Umbilical cord (tissue), 2 donors: ENCODE data around the gene LRRC28. TPM values are rescaled to one million over a fixed set of nuclear protein-coding genes. Genes with fewer than 3 reads are reported as not detected.

ENCODE experiments used
- DNase-seq: peaks from one replicate; pipeline ENCODE4 v3.0.0-alpha.2; 2015; ENCODE audit warnings: low spot score
- total RNA-seq: library from RNA; depleted of rRNA; stranded (reverse); fragments of >200 nt; gene quantifications from one replicate; pipeline ENCODE4 v1.2.3, GENCODE V29; 2014; ENCODE audit warnings: low replicate concordance; ENCODE audit not compliant: insufficient read depth

The LRRC28 gene
- total RNA-seq, 1 donor from 2014 or later: 41.7 TPM

DNA sequence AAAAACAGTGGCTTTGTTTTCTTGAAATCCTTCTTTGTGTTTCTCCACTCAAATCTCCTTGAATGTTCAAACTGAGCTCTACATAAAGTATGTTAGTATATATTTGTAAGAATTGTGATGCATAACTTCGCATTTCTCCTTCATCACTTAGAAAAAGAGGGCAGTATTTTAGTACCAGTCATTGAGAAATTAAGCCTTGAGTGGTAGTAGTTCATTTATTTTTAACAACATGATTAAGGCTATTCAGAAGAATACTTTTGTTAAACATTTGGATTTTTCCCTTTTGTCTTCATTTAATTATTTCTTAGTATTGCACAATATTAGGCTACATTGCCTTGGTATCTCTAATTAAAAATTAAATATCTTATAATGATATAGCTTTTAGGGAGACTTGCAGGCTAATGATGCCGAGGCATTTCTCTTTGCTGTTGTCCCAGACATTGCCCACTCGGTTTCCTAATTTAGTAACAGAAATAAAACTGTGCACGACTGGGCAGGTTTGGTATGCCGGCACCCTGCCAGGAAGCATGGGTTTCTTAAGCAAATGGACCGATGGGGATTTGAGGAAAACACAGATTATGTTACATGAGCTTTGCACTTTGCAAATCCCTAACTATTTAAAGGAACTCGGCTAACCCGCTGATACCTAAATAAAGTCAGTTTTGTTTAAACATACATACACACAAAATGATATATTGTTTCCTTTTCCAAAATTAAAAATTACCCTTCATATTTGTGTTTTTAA, 54.7 kb downstream of the LRRC28 start:
- peak; percentile 74 for DNase-seq

DNA sequence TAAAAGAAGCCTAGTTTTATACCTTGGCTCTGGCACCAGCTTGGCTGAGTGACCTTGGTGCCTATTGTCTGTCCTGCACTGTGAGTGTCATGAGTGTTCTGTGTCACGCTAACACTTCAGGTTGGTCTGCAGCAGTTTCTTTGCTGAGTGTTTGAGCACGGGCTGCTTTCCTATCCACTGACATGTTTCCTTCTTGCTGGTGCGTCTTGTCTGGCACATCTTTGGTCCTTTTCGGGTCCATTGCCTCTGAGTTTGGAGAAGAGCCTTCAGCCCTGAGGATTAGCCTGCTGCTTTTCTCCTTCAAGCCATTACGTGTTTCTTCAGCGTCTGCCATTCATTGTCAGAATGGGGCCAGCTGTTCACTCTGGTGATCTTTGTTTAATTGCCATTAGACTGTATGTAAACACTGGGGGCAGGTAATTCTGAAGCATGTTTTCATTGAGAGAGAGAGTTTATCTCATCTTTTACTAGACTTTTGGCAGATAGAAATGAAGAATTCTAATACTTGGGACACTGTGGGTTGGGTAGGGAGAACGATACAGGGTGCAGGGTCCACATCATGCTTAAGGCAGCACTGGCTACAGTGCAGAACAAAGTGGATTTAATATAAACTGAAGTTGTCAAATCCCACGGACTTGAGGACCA, 55.5 kb downstream of the LRRC28 start:
- no peak for DNase-seq

DNA sequence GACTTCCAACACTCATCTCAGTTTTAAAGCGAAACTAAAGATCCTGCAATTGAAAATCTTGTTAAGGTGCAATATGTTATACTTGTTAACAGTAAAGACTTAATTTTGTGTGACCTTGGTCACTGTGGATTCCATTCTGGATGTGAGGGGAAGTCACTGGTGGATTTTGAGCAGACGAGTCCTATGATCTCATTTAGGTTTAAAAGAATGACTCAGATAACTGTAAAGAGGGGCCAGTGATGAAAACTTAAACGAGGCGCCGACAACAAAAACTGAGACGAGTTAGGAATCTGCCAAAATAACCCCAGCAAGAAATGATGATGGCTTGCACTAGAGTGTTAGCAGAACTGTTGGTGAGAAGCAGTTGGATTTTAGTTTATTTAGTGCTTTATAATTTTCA, 56.5 kb downstream of the LRRC28 start:
- DNase-seq: peak; percentile 24

DNA sequence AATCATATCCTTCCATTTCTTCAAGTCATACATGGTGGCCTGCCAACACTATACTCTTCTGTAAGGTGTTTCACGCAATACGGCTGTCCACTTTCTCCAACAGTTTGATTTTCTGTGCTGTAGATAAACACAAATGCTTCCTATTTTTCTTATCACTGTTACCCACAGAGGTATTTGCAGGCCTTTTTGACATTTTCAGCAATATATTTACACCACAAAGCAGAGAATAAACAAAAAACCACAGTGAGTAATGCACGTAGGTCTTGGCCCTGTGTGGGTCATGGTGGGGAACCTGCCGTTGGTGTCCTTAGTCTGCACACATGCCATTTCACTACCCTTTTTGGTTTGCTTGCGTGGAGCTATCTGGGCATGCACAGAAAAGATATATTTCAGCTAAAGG, 59.5 kb downstream of the LRRC28 start:
- no peak for DNase-seq

DNA sequence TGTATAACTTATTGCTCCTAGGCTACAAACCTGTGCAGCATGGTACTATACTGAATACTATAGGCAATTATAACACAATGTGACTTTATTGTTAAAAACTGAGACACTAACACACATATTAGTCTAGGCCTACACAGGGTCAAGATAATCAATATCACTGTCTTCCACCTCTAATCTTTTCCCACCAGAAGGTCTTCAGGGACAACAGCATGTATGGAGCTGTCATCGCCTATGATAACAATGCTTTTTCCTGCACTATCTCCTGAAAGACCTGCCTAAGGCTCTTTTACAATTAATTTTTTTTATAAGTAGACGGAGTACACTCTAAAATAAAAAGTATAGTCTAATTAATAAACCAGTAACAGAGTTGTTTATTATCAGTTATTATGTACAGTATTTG, 60.9 kb downstream of the LRRC28 start:
- DNase-seq: no peak

DNA sequence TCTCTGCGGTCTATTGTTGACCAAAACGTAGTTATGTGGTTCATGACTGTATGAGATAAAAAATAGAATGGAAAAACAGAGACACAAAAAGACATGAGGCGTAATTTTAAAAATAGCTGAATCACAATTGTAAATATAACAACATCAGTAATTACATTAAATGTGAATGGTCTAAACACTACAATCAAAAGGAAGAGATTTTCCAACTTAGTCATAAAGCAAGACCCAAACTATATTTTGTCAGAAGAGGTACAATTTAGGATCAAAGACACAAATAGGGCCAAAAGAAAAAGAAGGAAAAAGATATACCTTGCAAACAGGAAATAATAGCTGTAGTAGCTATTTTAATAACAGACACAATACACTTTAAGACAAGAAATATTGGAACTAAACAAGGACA, 61.5 kb downstream of the LRRC28 start:
- DNase-seq: no peak

DNA sequence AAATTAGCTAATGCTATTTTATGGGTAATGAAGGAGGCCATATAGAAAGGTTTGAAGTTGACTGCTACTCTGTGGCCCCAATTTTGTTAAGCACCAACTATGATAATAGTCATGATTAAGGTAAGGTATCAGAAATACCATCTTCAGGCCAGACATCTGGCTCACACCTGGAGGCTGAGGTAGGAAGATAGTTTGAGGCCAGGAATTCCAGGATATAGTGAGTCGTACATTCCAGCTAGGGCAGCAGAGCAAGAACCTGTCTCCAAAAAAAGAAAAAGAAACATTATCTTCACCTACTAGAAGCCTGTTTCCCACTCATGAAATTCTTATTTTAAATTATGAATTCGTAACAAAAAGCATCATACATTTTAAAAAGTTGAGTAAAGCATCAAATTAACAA, 64.4 kb downstream of the LRRC28 start:
- no peak for DNase-seq

DNA sequence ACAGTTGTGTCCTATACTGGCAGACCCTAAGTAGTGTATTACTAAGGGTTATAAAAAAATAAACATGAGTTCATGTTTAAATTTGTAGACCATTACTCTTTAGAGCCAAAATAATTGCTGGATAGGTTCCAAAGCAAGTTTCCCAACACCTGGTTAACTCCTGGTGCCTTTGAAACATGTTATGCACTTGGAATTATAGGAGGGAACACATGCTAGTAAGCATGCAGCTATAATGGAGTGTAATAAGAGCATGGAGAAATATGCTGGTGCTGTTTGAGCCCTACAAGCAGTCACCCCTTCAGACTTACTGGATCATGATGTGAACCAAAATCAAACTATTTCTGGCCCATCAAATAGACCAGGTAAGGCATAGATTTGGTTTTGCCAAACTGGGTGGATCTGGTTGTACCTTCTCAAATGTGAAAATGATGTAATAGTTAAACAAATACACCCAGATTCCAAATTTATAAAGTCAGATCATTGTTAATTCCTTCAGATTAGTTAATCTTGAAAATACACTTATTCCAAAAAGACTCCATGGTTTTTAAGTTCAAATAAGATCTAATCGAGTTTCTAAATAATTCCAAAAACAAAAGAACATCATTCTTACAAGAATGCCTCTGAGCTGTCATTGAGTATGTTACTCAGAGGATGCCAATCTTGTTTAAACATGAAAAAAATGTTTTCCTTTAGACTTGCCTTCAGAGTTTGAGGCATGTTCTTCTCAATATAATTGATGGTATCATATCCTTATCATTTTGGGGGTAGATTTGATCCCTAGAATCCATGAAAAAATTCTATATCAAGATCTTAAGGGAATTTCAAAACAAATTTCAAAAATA, 69.3 kb downstream of the LRRC28 start:
- DNase-seq: no peak

DNA sequence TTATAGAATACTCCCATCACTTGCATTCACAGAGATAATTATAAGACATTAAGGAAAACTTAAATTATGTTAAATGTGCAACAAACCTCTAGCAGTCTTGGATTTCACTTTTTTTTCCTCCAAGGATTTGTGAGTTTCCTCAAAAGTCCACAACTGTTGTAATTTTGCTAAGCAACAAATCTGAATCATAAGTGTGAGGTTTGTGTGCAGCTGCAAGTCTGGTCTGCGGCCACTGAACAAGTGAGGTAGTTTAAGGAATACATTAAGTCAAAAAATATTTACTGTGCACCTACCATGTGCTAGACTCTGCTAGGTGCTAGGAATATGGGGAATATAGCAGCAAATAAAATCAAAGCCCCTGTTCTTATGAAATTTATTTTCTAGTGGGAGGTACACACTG, 70.2 kb downstream of the LRRC28 start:
- no peak for DNase-seq

DNA sequence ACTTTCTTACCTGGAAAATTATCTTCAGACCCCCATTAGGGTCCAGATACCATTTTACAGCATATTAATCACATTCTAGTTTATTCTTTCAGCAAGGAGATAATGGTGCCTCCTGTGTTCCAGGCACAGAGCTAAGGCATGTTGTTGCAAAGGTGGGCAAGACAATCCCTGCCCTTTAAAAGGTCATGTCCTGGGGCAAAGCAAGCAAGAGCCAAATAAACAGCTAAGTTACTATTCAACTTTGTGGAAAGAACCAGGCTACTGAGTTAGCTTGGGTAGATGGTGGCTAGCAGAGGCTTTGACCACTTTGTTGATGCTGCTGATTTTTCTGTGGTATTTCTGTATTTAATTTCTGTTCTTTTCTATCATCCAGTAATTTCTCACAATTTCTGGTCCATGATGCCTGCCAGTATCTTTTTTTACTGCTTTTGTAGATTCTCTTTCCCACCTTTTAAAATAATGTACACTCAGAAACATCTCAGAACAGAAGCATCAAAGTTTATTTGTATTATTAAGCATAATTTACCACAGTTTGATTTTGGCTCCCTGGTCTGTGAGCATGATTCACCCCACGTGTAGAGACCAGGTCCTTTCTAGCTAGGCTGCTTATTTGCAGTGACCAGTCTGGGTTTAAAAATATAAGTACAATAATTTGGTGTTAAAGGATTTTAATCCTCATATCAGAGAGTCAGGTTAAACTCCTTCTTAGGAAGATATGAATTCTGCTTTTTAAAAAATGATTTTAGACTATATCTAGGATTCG, 71.5 kb downstream of the LRRC28 start:
- DNase-seq: no peak

DNA sequence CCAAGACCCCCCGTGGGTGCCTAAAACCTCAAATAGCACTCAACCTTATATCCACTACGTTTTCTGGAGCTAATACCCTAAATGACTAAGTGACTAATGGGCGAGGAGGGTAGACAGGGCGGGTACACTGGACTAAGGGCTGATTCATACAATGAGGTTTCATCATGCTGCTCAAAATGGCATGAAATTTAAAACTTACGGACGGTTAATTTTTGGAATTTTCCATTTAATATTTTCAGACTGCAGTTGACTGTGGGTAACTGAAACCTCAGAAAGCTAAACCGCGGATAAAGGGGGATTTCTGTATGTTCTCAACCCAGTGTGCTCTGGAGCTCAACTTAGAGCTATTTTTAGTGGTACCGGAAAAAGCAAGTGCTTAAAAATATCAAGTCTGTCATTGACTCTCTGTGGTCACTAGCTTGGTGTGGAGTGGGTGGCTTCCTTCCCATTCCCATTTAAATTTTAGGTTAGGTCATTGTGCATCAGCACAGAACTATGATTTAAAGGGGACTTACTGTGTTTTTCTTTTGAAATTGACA, 72.9 kb downstream of the LRRC28 start:
- peak; percentile 9 for DNase-seq

DNA sequence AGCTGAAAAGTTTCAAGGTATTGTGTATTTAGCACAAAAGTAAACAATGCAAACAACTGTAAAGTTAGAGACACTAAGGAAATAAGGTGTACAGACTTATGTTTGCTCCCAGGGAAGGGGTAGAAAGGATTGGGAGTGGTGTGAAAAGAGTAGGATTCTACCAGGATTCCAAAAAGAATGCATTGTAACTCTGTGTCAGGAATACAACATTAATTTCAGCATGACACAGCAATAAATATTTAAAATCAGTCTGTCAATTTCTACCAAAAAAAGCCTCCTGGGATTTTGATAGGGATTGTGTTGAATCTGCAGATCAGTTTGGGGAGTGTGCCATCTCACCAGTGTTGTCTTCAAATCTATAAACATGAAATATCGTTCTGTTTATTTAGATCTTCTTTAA, 73.4 kb downstream of the LRRC28 start:
- DNase-seq: no peak

DNA sequence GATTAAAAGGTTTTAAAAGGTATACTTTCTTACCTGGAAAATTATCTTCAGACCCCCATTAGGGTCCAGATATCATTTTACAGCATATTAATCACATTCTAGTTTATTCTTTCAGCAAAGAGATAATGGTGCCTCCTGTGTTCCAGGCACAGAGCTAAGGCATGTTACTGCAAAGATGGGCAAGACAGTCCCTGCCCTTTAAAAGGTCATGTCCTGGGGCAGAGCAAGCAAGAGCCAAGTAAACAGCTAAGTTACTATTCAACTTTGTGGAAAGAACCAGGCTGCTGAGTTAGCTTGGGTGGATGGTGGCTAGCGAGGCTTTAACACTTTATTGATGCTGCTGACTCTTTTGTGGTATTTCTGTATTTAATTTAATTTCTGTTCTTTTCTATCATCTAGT, 75.0 kb downstream of the LRRC28 start:
- no peak for DNase-seq

DNA sequence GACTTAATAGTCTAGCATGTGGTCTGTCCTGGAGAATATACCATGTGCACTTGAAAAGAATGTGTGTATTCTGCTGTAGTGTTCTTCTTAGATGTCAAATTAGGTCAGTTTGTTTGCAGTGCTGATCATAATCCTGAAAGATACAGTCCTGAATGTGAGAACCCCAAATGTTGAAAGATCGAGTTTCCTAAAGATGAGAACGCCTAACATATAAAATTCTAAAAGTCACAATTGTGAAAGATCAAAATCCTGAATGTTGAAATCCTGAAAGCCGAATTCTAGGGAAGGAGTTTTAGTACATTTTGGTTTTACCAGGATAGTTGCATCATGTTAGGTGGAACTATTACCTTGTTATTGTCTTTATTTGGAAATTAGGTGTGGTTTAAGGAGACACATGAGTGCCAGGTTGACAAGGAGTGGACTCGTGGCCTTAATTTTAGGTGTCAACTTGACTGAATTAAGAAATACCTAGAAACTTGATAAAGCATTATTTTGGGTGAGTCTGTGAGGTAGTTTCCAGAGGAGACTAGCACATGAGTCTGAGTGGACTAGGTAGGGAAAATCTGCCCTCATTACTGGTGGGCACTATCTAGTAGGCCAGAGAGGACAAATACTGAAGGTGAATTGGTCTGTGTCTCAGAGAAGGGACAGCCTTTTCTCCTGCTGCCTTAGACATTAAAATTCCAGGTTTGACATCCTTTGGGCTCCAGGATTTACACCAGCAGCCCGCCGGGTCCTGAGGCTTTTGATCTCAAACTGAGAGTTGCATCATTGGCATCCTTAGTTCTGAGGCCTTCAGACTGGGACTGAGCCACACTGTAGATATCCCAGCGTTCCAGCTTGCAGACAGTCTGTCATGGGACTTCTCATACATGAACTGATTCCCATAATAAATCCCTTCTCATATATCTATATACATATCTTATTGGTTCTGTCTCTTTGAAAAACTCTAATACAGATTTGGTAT, 77.1 kb downstream of the LRRC28 start:
- no peak for DNase-seq

DNA sequence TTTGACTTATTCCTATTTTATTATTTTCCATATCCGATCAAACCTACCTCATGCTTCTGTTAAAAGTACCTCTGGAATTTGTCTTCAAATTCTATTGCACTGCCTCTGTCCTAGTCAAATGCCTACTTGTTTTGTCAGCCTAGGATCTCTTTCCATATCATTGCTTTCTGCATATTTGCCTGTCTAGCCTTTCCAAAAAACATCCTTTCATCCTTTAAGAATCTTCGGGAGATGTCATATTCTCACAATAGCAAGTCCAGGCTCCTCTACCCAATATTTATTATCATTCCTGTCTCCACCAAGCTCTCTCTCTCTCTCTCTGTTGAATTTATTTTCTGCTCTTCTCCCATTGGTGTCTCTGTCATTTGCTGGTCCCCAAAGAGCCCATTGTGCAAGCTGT, 80.1 kb downstream of the LRRC28 start:
- DNase-seq: no peak

DNA sequence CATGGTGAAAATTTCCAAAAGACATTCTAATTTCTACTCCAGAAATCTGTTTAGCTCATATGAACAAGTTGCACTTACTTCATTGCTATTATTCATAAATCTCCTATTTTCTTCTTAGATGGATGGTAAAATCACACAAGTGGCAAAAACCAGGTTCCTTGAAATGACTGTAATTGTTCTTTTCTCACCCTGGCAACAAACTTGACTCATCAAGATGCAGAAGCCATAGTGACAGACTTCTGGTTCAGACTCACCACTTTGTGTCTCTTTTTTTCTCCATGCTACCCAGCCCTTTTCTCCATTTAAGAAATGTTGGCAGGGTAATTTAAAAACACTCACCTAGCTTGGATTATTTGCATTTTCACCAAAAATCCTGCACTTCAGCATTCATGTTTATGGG, 82.1 kb downstream of the LRRC28 start:
- no peak for DNase-seq

DNA sequence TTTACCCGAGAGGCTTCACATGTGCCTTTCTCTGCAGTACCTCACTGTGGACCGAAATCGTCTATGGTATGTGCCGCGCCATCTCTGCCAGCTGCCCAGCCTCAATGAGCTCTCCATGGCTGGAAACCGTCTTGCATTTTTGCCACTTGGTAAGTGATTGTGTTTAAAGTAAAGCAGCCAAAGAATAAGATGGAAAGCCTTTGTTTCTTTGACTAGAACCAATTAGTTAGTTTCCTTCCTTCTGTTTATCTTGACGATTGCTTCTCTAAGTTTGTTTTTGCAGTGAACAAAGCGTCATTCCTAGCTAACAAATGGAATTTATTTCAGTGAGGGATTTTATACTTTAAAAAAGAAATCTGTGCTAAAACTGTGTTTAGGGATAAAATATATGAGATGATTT, 82.7 kb downstream of the LRRC28 start:
- no peak for DNase-seq

DNA sequence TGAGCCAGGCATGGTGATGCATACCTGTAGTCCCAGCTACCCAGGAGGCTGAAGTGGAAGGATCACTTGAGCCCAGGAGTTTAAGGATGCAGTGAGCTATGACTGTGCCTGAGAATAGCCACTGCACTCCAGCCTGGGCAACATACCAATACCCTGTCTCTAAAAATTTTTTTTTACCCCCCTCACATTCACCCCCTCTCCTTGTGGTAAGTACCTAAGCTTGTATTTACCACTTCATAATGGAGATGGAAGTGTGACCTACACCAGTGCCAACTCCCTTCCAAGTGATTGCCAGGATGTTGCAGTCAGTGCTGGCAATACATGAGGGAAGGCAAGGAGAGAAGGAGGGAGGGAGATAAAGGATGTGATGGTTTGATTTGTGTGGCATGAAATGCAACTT, 84.2 kb downstream of the LRRC28 start:
- DNase-seq: no peak

DNA sequence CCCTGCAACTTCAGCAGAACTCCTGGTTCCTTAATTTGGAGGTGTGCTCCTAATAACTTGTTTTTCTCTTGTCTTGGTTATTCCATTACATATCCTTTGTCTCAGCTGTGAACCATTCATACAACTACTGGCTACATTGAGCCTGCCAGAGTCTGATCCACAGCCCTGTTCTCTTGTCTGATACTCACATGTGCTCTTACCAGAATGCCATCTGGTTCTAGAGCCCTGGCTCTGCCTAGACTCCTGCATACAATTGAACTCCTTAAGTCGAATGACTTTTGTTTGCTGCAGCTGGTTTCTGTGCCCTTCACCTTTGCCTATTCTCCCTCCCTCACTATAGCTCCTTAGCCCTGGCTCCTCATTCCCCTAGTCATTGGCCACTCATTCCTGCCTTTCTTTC, 85.5 kb downstream of the LRRC28 start:
- DNase-seq: no peak

DNA sequence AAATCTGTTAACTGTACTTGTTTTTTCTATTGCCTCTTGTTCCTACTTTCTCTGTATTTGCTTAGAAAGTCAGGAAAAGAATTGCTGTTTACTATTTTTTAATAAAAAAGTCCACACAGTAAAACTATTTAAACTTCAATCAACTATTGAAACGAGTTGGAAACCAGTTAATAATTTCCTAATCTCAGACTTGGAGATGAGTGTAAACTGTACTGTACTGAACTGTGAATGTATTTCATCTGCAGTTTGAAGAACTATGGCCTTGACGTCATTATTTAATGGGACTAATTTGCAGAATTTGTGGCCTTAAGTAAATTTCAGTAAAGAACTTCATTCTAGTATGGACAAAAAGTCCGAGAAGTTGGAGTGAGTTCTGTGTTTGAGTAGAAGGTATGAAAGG, 89.1 kb downstream of the LRRC28 start:
- no peak for DNase-seq
